ENCODE results near the gene MT1E. TPM values are rescaled to one million over a fixed set of nuclear protein-coding genes. Genes with fewer than 3 reads are reported as not detected.
A peak's percentile ranks its signal among the peaks of the same experiment; 100 is the strongest.

Gene MT1E
- total and polyA plus RNA-seq, 2 donors (not counting 1 experiment from before 2014, with no cell fraction given): 3.1 TPM; not detected in 1

DNA sequence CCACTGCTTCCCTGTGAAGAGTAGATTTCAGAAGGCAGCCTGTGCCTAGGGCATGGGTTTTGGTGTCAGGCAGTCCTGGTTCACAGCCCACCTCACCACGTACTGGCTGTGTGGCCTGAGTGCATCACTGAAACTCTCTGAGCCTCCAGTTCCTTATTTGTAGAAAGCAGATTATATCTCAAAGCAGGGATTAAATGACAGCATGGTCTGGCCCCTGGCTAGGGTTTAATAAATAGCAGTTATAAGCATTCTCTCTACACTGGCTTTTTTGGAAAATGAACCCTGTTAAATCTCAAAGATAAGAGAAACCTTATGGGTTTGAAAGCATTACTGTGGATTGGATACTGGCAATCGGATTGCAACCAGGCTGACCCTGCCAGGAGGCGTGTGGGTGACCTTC lies 4.0 kb downstream of the MT1E start:
- Mint-ChIP-seq H3K4me3 (no peak overlapping the region), H3K27ac (no peak overlapping the region), H3K9me3 (ENCODE audit: insufficient read depth) (no peaks in the 10 kb centered on the region), H3K4me1 (peaks cover 33% of the 10 kb centered on the region), H3K27me3 (peaks cover 57% of the 10 kb centered on the region)
- Histone ChIP-seq H3K9ac (ENCODE audit: low read length) (no peak overlapping the region), H3K27ac (ENCODE audit: low read length in 2 of 2) (no peak overlapping the region), H3K4me3 (ENCODE audit: control extremely low read depth in 1 of 5, extremely low read depth in 1 of 5, insufficient read depth in 1 of 5, low read depth in 2 of 5, low read length in 4 of 5) (no peak overlapping the region), H3K27me3 (replicated peaks in 1 of 4; ENCODE audit: control extremely low read depth in 1 of 4, control insufficient read depth in 3 of 4, insufficient read depth in 4 of 4, low read length in 3 of 4) (peaks cover 0 to 65% (median 36%) of the 10 kb centered on the region in 4 experiments), H3K79me2 (ENCODE audit: control insufficient read depth, insufficient read depth, low read length) (no peaks in the 10 kb centered on the region), H2AFZ (ENCODE audit: insufficient read depth, low read depth, low read length, poor library complexity, severe bottlenecking) (no peak overlapping the region), H3K4me1 (ENCODE audit: control insufficient read depth in 2 of 2, insufficient read depth in 2 of 2, low read length in 2 of 2) (peaks cover 35 to 41% of the 10 kb centered on the region in 2 donors), H3K36me3 (replicated peaks in 1 of 2; ENCODE audit: control extremely low read depth in 1 of 2, control insufficient read depth in 1 of 2, extremely low read depth in 1 of 2, insufficient read depth in 2 of 2, low read length in 1 of 2) (no peaks in the 10 kb centered on the region), H3K9me3 (ENCODE audit: control extremely low read depth in 1 of 3, control insufficient read depth in 2 of 3, insufficient read depth in 1 of 3, low read length in 2 of 3) (peaks cover 0 to under 1% (median 0%) of the 10 kb centered on the region in 3 donors), H4K20me1 (ENCODE audit: control insufficient read depth, insufficient read depth, low read length, poor library complexity, severe bottlenecking) (no peaks in the 10 kb centered on the region), H3K4me2 (replicated peaks; ENCODE audit: low read depth, low read length, poor library complexity, severe bottlenecking) (no peak overlapping the region)
- intact Hi-C loops (cut with micrococcal nuclease): no loop called here
- POLR2A ChIA-PET: no interaction called here
- TF ChIP-seq, protein P1, sequence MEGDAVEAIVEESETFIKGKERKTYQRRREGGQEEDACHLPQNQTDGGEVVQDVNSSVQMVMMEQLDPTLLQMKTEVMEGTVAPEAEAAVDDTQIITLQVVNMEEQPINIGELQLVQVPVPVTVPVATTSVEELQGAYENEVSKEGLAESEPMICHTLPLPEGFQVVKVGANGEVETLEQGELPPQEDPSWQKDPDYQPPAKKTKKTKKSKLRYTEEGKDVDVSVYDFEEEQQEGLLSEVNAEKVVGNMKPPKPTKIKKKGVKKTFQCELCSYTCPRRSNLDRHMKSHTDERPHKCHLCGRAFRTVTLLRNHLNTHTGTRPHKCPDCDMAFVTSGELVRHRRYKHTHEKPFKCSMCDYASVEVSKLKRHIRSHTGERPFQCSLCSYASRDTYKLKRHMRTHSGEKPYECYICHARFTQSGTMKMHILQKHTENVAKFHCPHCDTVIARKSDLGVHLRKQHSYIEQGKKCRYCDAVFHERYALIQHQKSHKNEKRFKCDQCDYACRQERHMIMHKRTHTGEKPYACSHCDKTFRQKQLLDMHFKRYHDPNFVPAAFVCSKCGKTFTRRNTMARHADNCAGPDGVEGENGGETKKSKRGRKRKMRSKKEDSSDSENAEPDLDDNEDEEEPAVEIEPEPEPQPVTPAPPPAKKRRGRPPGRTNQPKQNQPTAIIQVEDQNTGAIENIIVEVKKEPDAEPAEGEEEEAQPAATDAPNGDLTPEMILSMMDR (IDR thresholded peaks at IDR 0.05): no peak
- TF ChIP-seq EZH2 (IDR thresholded peaks at IDR 0.05; ENCODE audit: borderline replicate concordance, insufficient read depth, low read depth, low read length, poor library complexity, severe bottlenecking): no peak
- 91% methylated on average over 3 of the region's 3 CpGs for WGBS (ENCODE audit: insufficient coverage)
- DNase-seq (no peak), ATAC-seq (ENCODE audit: low read depth) (no peak)
- CTCF ChIA-PET: interaction anchor here (1.3 to 2.2 kb wide), 4 partner anchors 14 to 28 kb away, joined by 4 to 15 read pairs (median 6); partner anchors contain the start of gene MT2A

DNA sequence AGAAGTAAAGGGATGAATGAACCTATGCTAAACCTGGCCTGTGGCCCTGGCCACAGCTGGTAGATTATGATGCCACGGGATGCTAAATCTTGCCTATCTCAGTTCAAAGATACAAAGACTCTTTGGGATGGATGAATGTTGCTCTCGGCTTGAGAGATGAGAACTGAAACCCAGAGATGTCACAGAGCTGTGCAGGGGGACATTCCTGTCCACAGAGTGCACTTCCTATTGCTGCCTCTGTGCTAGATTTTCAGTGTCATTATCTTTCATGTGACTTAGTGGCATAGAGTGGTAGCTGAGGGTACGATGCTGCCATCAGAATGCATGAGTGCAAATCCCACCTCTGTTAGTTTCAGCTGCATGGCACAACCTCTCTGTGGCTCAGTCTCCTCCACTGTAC lies 4.6 kb downstream of the MT1E start:
- H2AFZ ChIP-seq (ENCODE audit: insufficient read depth, low read depth, low read length, poor library complexity, severe bottlenecking): no peak overlapping the region
- peaks cover 0 to 4% (median 0%) of the 10 kb centered on the region in 3 donors for H3K9me3 ChIP-seq (ENCODE audit: control extremely low read depth in 1 of 3, control insufficient read depth in 2 of 3, insufficient read depth in 1 of 3, low read length in 2 of 3)
- intact Hi-C loops (cut with micrococcal nuclease): loop anchor here (2.0 to 10.0 kb wide), 2 partner anchors 21 to 55 kb away; partner anchors contain the start of genes MT1X and MT2A
- H3K27ac Mint-ChIP-seq: no peak overlapping the region
- peaks cover 34% of the 10 kb centered on the region for H3K4me1 Mint-ChIP-seq
- peak overlapping the region; percentile 26 for H3K4me3 Mint-ChIP-seq
- WGBS (ENCODE audit: insufficient coverage): 33% methylated on average over 2 of the region's 3 CpGs
- no peak overlapping the region for H3K27ac ChIP-seq (ENCODE audit: low read length in 2 of 2)
- DNase-seq (peak; percentile 69), ATAC-seq (ENCODE audit: low read depth) (peak; percentile 93)
- no peak overlapping the region for H3K9ac ChIP-seq (ENCODE audit: low read length)
- peaks cover 0 to 65% (median 36%) of the 10 kb centered on the region in 4 experiments for H3K27me3 ChIP-seq (replicated peaks in 1 of 4; ENCODE audit: control extremely low read depth in 1 of 4, control insufficient read depth in 3 of 4, insufficient read depth in 4 of 4, low read length in 3 of 4)
- H4K20me1 ChIP-seq (ENCODE audit: control insufficient read depth, insufficient read depth, low read length, poor library complexity, severe bottlenecking): no peaks in the 10 kb centered on the region
- peaks cover 37 to 43% of the 10 kb centered on the region in 2 donors for H3K4me1 ChIP-seq (ENCODE audit: control insufficient read depth in 2 of 2, insufficient read depth in 2 of 2, low read length in 2 of 2)
- POLR2A ChIA-PET: no interaction called here
- H3K4me3 ChIP-seq (ENCODE audit: control extremely low read depth in 1 of 5, extremely low read depth in 1 of 5, insufficient read depth in 1 of 5, low read depth in 2 of 5, low read length in 4 of 5): no peak overlapping the region
- CTCF ChIA-PET: interaction anchor here (1.1 to 2.2 kb wide), 6 partner anchors 13 to 116 kb away, joined by 3 to 15 read pairs (median 4); partner anchors contain the start of gene MT2A
- H3K9me3 Mint-ChIP-seq (ENCODE audit: insufficient read depth): no peaks in the 10 kb centered on the region
- H3K79me2 ChIP-seq (ENCODE audit: control insufficient read depth, insufficient read depth, low read length): no peaks in the 10 kb centered on the region
- no peak overlapping the region for H3K4me2 ChIP-seq (replicated peaks; ENCODE audit: low read depth, low read length, poor library complexity, severe bottlenecking)
- H3K36me3 ChIP-seq (replicated peaks in 1 of 2; ENCODE audit: control extremely low read depth in 1 of 2, control insufficient read depth in 1 of 2, extremely low read depth in 1 of 2, insufficient read depth in 2 of 2, low read length in 1 of 2): no peaks in the 10 kb centered on the region
- TF ChIP-seq, protein P1 (IDR thresholded peaks at IDR 0.05): no peak
- TF ChIP-seq EZH2 (IDR thresholded peaks at IDR 0.05; ENCODE audit: borderline replicate concordance, insufficient read depth, low read depth, low read length, poor library complexity, severe bottlenecking): no peak
- peaks cover 59% of the 10 kb centered on the region for H3K27me3 Mint-ChIP-seq
